MM.1S (cell line): ENCODE results near the gene GAS2L2.

ENCODE experiments used
- EZH2 ChIP-seq: fragments of 300-600 bp; sonication (generic); optimal IDR thresholded peaks from 2 replicates; pipeline ENCODE3; 2017; ENCODE audit warnings: low read depth, mild to moderate bottlenecking, antibody characterized with exemption, low read length, mixed read lengths
- EZH2phosphoT487 ChIP-seq: fragments of 300-600 bp; sonication (generic); IDR thresholded peaks from 2 replicates; pipeline ENCODE4 v1.6.1; 2018; ENCODE audit warnings: antibody characterized with exemption, low read length
- TF ChIP-seq, protein P1 (sequence below): fragments of 300-600 bp; sonication (generic); IDR thresholded peaks from 2 replicates; pipeline ENCODE4 v1.5.1; 2016; ENCODE audit warnings: antibody characterized with exemption, low read length, mixed read lengths

DNA sequence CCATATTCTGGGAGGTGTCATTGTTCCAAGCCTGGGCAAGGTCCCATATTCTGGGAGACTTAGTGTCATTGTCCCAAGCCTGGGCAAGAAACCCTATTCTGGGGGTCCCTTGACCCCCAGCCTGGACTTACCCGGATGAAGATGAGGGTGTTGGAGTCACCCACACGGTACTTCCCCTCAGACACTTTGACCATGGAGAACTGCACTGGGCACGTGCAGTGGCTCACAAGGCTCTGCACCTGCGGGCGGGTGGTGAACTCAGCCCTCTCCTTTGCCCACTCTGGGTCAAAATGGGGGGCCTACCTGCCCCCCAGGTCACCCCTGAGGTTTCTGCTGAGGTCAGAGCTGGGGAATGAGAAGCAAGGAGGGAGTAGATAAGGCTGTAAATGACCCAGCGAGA is 4.1 kb downstream of the GAS2L2 start:
- TF ChIP-seq, protein P1, sequence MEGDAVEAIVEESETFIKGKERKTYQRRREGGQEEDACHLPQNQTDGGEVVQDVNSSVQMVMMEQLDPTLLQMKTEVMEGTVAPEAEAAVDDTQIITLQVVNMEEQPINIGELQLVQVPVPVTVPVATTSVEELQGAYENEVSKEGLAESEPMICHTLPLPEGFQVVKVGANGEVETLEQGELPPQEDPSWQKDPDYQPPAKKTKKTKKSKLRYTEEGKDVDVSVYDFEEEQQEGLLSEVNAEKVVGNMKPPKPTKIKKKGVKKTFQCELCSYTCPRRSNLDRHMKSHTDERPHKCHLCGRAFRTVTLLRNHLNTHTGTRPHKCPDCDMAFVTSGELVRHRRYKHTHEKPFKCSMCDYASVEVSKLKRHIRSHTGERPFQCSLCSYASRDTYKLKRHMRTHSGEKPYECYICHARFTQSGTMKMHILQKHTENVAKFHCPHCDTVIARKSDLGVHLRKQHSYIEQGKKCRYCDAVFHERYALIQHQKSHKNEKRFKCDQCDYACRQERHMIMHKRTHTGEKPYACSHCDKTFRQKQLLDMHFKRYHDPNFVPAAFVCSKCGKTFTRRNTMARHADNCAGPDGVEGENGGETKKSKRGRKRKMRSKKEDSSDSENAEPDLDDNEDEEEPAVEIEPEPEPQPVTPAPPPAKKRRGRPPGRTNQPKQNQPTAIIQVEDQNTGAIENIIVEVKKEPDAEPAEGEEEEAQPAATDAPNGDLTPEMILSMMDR, result no peak
- TF ChIP-seq EZH2 (no peak), EZH2phosphoT487 (no peak)
